HepG2 (cell line): Measurements from ENCODE around the gene PGPEP1. TPM values are rescaled to one million over a fixed set of nuclear protein-coding genes. Genes with fewer than 3 reads are reported as not detected.

ENCODE experiments used
- ELF1 ChIP-seq: sonication (generic); formaldehyde crosslinking; IDR thresholded peaks from 2 replicates; pipeline ENCODE4 v1.4.0; 2020; ENCODE audit warnings: missing genetic modification reagents
- GATAD2A ChIP-seq: IDR thresholded peaks from 2 replicates; pipeline ENCODE4 v1.6.1; 2016
- GTF3A ChIP-seq: sonication (generic); formaldehyde crosslinking; conservative IDR thresholded peaks from 2 replicates; pipeline ENCODE4 v1.4.0; 2020; ENCODE audit warnings: mild to moderate bottlenecking, missing genetic modification reagents
- HNF4A ChIP-seq: sonication (generic); formaldehyde crosslinking; IDR thresholded peaks from 2 replicates; pipeline ENCODE4 v1.4.0; 2020; ENCODE audit warnings: missing genetic modification reagents
- KDM2A ChIP-seq: sonication (generic); formaldehyde crosslinking; IDR thresholded peaks from 2 replicates; pipeline ENCODE4 v1.4.0; 2020; ENCODE audit warnings: low read depth, missing genetic modification reagents, borderline replicate concordance
- KDM3A ChIP-seq: IDR thresholded peaks from 2 replicates; pipeline ENCODE4 v1.6.1; 2018; ENCODE audit warnings: low read depth, missing compliant biosample characterization
- MXI1 ChIP-seq: IDR thresholded peaks from 3 replicates; pipeline ENCODE4 v1.6.1; 2012; ENCODE audit warnings: low read depth, low read length, inconsistent platforms, borderline replicate concordance
- PREB ChIP-seq: sonication (generic); formaldehyde crosslinking; IDR thresholded peaks from 2 replicates; pipeline ENCODE4 v1.4.0; 2020; ENCODE audit warnings: missing genetic modification reagents
- RELA ChIP-seq: sonication (generic); formaldehyde crosslinking; IDR thresholded peaks from 2 replicates; pipeline ENCODE4 v1.4.0; 2020; ENCODE audit warnings: missing genetic modification reagents
- SALL1 ChIP-seq: sonication (generic); formaldehyde crosslinking; IDR thresholded peaks from 2 replicates; pipeline ENCODE4 v1.8.0; 2022; ENCODE audit warnings: mild to moderate bottlenecking, missing genetic modification reagents
- YEATS4 ChIP-seq: sonication (generic); formaldehyde crosslinking; IDR thresholded peaks from 2 replicates; pipeline ENCODE4 v1.4.0; 2020; ENCODE audit warnings: missing genetic modification reagents, borderline replicate concordance
- ZBTB25 ChIP-seq: IDR thresholded peaks from 2 replicates; pipeline ENCODE4 v1.6.1; 2018; ENCODE audit warnings: missing genetic modification reagents
- ZFYVE20 ChIP-seq: sonication (generic); formaldehyde crosslinking; IDR thresholded peaks from 2 replicates; pipeline ENCODE4 v1.8.0; 2023; ENCODE audit warnings: low read depth, mild to moderate bottlenecking, moderate library complexity, missing genetic modification reagents, borderline replicate concordance
- ZNF788 ChIP-seq: sonication (generic); formaldehyde crosslinking; IDR thresholded peaks from 2 replicates; pipeline ENCODE4 v1.5.0; 2020; ENCODE audit warnings: mild to moderate bottlenecking, missing genetic modification reagents, borderline replicate concordance
- ZNF841 ChIP-seq: sonication (generic); formaldehyde crosslinking; IDR thresholded peaks from 2 replicates; pipeline ENCODE4 v1.8.1; 2023; ENCODE audit warnings: missing genetic modification reagents, borderline replicate concordance
- polyA plus RNA-seq, 8 experiments: library from polyadenylated mRNA; depleted of rRNA in 3 of 8; stranded (reverse) in 7 of 8; unstranded in 1 of 8; fragments of >200 nt; fragmentation: Illumina TruSeq in 4 of 8; extraction: Trizol in 4 of 8; gene quantifications; 2 replicates each; pipeline versions ENCODE4 v1.2.1 to v1.2.3, GENCODE V29; 2011 to 2016; ENCODE audit warnings: low read depth in 4 of 8, missing spikeins in 1 of 8, mixed read lengths in 1 of 8; ENCODE audit not compliant: insufficient read depth in 1 of 8
- total RNA-seq, 5 experiments: library from RNA; depleted of rRNA; stranded (reverse); fragments of >200 nt; fragmentation: Illumina TruSeq; extraction: Trizol; gene quantifications; 2 replicates each; pipeline ENCODE4 v1.2.3, GENCODE V29; 2016; ENCODE audit warnings: low read depth in 1 of 5
- TF ChIP-seq, protein P1 (sequence below), 2 experiments: sonication (generic) in 1 of 2; formaldehyde crosslinking in 1 of 2; IDR thresholded peaks; 2 replicates each; pipeline versions ENCODE4 v1.6.1 to v1.9.0; 2014 to 2022; ENCODE audit warnings: antibody characterized with exemption in 1 of 2, borderline replicate concordance in 1 of 2, inconsistent platforms in 1 of 2, low read depth in 1 of 2, missing genetic modification reagents in 1 of 2
- TF ChIP-seq, protein P2 (sequence below): sonication (generic); formaldehyde crosslinking; IDR thresholded peaks from 2 replicates; pipeline ENCODE4 v1.5.0; 2020; ENCODE audit warnings: mild to moderate bottlenecking, missing genetic modification reagents, borderline replicate concordance
- TF ChIP-seq, protein P3 (sequence below): IDR thresholded peaks from 2 replicates; pipeline ENCODE4 v1.6.1; 2016; ENCODE audit warnings: missing genetic modification reagents, missing compliant biosample characterization

The PGPEP1 gene
- total and polyA plus RNA-seq, 2 of the 13 experiments (the other 11 are each of a cell fraction or from before 2014, with no cell fraction given) = 53.1 to 56.6 TPM

- TF ChIP-seq, protein P1, sequence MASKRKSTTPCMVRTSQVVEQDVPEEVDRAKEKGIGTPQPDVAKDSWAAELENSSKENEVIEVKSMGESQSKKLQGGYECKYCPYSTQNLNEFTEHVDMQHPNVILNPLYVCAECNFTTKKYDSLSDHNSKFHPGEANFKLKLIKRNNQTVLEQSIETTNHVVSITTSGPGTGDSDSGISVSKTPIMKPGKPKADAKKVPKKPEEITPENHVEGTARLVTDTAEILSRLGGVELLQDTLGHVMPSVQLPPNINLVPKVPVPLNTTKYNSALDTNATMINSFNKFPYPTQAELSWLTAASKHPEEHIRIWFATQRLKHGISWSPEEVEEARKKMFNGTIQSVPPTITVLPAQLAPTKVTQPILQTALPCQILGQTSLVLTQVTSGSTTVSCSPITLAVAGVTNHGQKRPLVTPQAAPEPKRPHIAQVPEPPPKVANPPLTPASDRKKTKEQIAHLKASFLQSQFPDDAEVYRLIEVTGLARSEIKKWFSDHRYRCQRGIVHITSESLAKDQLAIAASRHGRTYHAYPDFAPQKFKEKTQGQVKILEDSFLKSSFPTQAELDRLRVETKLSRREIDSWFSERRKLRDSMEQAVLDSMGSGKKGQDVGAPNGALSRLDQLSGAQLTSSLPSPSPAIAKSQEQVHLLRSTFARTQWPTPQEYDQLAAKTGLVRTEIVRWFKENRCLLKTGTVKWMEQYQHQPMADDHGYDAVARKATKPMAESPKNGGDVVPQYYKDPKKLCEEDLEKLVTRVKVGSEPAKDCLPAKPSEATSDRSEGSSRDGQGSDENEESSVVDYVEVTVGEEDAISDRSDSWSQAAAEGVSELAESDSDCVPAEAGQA (IDR thresholded peaks at IDR 0.05; ENCODE audit: low read depth) = 0 out of 2 replicates have a peak, but pooled peaks have one; percentile 40
- TF ChIP-seq, protein P1 (CRISPR knock-in tag; IDR thresholded peaks at IDR 0.05; ENCODE audit: borderline replicate concordance) = no peak
- TF ChIP-seq GTF3A (CRISPR knock-in tag) (0 out of 2 replicates have a peak, but pooled peaks have one; percentile 54), GATAD2A (CRISPR knock-in tag) (peak; percentile 96), SALL1 (CRISPR knock-in tag) (peak; percentile 95), KDM3A (peak; percentile 70), ZBTB25 (CRISPR knock-in tag) (peak; percentile 87), ZFYVE20 (CRISPR knock-in tag) (no peak), PREB (no peak), ZNF841 (CRISPR knock-in tag) (no peak), MXI1 (0 out of 3 replicates have a peak, but pooled peaks have one; percentile 45), YEATS4 (CRISPR knock-in tag) (peak; percentile 54), ELF1 (CRISPR knock-in tag) (peak; percentile 30; the same call in 1 of the 2 replicates), RELA (CRISPR knock-in tag) (no peak), KDM2A (CRISPR knock-in tag) (peak; percentile 42; the same call in 1 of the 2 replicates), HNF4A (CRISPR knock-in tag) (peak; percentile 94), ZNF788 (CRISPR knock-in tag) (peak; percentile 81; the same call in 1 of the 2 replicates)
- TF ChIP-seq, protein P2, sequence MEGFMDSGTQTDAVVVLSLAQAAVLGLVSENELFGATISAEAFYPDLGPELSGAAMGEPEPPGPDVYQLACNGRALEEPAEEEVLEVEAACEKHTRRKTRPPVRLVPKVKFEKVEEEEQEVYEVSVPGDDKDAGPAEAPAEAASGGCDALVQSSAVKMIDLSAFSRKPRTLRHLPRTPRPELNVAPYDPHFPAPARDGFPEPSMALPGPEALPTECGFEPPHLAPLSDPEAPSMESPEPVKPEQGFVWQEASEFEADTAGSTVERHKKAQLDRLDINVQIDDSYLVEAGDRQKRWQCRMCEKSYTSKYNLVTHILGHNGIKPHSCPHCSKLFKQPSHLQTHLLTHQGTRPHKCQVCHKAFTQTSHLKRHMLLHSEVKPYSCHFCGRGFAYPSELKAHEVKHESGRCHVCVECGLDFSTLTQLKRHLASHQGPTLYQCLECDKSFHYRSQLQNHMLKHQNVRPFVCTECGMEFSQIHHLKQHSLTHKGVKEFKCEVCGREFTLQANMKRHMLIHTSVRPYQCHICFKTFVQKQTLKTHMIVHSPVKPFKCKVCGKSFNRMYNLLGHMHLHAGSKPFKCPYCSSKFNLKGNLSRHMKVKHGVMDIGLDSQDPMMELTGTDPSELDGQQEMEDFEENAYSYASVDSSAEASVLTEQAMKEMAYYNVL (CRISPR knock-in tag) = peak; percentile 85; the same call in 1 of the 2 replicates
- TF ChIP-seq, protein P3, sequence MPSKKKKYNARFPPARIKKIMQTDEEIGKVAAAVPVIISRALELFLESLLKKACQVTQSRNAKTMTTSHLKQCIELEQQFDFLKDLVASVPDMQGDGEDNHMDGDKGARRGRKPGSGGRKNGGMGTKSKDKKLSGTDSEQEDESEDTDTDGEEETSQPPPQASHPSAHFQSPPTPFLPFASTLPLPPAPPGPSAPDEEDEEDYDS (CRISPR knock-in tag) = peak; percentile 41; the same call in 1 of the 2 replicates
Measured at GRCh38 chr19:18319591-18320135, 20.7 kb upstream of the PGPEP1 start (continued).
